Kidney glomerular epithelial cell (primary cell): ENCODE results near the gene IL25.

Source experiments
- DNase-seq: peaks from one replicate; lab custom pipeline; 2025; lab: John Stamatoyannopoulos, UW

Gene IL25

DNA sequence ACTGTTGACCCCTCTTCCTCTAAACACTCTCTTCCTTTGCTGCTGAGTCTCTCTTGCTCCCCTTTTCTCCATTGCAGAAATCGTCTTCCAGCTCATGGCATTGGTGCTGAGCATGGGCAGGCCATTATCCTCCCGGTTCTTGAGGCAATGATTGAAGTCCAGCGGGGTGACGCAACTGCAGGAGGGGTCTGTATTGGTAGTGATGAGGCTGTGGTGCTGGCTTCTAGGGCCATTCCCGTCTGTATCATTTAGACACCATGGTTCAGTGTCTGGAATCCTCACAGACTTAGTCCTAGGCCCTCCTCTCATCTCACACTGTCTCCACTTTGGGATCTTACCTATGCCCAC is 19.2 kb upstream of the IL25 start:
- DNase-seq: no peak

DNA sequence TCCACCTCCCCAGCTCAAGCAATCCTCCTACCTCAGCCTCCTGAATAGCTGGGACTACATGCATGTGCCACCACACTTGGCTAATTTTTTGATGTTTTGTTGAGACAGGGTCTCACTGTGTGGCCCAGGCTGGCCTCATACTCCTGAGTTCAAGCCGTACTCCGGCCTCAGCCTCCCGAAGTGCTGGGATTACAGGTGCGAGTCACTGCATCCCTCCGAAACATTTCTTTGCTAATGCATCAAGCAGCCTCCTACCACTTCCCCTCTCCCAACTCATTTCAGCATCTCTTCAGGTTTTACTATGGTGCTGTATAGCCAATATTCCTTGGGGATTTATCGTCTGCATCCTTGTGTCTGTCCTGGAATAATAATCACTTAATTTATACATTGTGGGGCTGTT is 17.6 kb upstream of the IL25 start:
- DNase-seq: no peak

DNA sequence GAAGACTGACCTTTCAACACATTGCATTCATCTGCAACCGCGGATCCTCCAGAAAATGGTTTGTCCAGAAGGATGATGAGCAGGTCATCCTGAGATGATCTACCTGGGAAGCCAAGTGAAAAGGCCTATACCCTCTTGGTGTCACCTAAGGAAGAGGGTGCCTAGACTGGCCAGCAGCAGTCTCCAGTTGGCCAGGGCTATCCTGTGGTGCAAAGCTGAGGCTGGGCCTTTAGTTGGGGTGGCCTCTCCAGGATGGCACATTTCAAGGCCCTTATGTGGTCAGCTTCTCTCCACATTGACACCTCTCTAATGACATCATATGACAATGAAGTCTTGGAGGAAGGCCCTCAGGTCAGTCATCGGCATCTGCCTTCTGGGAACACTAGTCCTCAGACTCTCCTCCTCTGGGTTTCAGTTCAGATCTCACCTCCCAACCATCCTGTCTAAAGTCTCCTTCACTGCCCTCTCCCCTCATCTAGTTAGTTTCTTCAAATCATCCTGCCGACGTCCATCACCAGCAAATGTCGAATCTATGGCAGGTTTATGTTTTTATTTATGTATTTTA is 16.7 kb upstream of the IL25 start:
- no peak for DNase-seq

DNA sequence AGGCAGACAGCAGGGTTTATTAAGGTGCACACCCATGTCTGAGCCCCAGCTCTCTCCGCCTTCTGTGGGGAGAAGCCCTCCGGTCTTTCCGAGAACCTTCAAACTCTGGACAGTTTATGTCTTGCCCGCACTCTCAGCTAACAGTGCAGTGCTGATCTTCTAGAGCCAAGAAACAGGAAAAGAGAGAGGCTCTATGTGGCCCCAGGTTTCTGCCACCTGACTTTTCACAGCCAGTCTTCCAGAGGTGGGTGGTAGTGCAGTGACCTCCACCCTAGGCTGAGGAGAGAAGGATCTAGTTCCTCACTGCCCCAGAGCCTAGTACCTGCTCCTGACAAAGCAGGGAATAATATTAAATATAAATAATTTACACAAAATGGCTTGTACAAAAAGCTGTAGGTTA is 15.9 kb upstream of the IL25 start:
- no peak for DNase-seq

DNA sequence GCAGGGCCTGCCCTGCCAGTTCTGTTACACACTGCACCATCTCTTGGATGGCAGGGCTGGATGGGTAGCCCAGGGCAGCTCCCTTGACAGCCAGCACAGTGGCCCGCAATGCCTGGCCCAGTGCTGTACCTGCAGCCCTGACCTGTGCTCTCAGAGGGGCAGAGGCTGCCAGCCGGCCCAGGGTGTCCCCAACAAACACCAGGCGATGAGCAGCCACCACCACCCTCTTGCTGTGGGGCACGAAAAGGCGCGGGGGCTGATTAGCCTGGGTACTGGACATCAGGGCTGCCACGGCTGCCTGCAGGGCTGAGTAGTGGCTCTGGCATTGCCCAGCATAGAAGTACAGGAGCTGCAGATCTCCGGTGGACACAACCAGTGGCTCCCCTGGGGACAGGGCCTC is 15.3 kb upstream of the IL25 start:
- no peak for DNase-seq

DNA sequence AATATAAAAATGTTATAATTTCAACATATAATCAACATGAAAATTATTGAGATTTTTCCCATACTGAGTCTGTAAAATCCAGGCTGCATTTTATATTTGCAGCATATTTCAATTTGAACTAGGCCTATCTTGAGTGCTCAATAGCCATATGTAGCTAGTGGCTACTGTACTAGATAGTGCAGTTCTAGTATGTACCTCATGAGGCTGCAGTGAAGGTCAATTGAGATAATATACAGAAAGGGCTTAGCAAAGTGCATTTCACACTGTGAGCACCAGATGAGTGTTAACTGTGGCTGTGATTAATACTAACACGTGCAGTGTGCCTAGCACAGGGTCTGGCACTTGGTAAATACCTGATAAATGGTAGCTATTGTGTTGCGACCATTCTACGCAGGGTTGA is 14.6 kb upstream of the IL25 start:
- no peak for DNase-seq

DNA sequence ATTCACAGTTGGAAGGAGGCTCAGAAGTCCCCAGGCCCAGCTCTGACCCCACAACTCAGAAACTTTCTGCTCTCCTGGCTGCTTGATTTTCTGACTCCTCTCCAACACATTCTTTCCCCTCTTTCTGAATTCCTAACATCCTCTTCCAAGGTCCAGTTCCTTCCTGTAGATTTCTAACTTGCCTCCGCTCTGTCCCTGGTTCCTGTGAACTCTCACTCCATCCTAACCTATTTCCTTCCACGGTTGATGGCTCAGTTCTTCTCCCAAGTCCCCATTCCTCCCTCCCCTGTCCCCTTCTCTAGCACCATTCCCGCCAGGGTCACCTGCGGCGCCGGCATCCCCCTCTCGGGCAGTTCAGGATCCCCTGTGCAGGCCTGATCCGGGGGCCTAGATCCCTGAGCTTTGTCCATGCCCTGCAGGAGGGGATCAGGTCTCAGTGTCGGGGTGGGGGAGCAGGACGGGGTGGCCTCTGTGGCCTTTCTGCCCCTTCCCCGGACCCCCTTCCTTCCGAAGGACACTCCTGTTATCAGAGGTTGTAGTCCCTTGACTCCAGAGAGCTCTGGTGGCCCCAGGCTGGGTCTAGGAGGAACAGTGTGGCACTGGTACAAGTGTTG is 13.9 kb upstream of the IL25 start:
- DNase-seq: no peak

DNA sequence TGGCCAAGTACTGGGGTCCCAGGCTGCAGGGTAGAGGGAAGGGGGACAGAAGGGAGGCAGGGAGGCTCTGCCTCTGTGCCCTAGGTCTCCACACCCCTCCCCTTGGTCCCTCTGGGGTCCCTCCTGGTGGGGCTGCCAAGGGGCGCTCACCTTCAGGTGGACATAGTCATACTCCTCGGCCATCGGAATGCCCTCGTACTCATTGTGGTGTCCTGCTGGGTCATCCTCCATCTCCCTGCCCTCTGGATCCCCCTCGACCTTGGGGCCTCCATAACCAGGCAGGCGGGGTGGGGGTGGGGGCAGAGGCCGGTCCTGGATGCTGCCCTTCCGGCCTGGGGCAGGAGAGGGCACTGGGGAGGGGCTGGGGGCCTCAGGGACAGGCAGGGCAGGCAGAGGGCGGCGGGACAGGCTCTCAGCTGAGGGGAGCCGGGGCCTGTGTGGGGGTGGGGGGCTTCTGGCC is 13.4 kb upstream of the IL25 start:
- no peak for DNase-seq

DNA sequence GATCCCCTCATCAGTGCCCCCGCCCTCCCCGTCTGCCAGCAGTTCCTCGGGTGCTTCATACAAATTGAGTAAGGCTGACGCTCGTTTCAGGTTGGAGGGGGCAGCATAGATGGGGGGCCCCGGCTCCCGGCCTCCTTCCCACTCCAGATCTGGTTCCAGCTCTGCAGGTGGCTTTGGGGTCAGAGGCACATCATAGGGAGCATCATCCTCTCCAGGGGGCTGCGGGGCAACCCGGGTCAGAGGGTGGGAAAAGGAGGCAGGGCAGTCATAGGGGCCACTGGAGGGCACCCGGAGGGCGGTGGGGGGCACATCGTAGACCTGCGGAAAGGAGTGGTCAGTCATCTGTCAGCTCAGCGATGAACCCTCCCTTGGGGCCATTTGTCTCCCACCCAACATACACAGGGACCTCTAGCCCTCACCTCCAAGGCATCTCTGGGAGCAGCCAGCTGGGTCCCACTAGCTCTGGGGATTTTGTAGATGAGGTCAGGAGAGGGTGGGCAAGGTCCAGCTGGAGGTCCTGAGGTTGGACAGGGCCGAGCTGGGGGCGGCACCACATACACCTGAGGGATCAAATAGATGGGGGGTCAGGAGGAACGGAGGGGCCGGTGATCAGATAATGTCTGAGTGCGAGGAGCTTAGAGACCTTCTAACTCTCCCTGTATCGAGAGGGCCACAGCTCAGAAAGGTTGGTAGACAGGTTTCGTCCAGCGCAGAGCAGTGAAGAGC is 12.7 kb upstream of the IL25 start:
- no peak for DNase-seq

DNA sequence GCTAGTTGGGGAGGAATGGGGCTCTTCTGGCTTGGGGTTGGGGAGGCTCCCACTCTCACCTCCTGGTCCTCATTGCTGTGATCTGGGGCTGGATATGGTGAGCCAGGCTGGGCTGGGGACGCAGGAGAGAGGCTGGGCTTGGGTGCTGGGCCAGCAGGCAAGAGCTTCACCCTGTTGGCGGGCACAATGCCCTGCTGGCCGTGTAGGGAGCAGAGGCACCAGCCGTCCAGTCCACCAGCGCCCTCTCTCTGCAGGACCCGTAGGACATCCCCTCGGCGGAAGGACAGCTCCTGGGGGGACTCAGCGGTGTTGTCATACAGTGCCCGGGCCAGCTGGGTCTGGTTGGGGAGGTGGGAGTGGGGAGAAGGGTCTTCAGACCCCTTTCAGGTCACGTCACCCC is 12.1 kb upstream of the IL25 start:
- no peak for DNase-seq

DNA sequence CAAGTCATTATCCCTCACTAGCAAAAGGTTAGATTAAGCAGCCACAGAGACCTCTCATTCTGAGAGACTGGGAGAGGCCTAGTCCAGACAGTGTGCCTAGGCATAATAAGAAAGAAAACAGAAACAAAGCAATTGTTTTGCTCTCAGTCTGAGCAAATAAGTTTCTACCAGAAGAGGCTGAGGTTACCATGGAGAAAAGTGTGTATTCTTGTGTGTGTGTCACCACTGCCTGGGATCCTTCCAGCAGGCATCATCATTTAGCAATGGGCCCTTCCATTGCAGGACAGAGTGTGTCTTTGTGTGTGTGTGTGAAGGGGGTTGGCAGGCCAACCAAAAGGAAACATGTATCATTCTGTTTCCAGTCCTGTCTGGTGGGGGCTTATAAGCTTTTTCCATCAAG is 11.3 kb upstream of the IL25 start:
- no peak for DNase-seq

DNA sequence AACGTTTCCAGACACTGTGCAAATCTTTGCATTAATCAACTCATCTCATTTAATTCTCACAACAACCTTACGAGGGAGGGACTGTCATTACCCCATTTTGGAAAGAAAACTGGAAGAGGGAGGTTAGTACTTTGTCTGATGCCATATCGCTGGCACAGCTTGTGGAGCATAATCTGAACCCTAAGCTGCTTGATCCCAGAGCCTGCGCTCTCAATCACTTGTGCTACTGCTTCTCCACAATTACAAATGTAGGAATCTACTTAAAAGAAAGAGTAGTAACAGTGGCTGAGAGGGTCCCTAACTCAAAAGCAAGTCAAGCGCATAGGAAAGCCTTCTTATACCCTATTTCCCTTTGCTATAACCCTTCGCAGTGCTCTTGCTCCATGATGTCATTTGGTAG is 10.8 kb upstream of the IL25 start:
- DNase-seq: no peak

DNA sequence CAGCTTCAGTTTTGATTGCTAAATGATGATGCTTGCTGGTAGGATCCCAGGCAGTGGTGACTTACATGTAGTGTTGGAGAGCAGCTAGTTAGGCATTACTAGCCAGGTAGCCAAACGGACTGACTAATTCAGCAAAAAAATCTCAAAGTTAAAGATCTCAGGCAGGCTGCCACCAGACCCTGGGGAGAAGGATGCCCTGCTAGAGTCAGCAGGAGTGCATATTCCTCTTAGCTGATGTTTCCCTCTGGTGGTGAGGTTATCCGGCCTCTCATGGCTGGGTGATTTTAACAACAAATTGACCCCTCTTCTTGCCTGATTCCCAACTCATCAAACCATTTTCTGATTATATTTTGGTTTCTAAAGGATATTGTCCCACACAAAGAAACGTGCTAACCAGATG is 10.4 kb upstream of the IL25 start:
- DNase-seq: no peak

DNA sequence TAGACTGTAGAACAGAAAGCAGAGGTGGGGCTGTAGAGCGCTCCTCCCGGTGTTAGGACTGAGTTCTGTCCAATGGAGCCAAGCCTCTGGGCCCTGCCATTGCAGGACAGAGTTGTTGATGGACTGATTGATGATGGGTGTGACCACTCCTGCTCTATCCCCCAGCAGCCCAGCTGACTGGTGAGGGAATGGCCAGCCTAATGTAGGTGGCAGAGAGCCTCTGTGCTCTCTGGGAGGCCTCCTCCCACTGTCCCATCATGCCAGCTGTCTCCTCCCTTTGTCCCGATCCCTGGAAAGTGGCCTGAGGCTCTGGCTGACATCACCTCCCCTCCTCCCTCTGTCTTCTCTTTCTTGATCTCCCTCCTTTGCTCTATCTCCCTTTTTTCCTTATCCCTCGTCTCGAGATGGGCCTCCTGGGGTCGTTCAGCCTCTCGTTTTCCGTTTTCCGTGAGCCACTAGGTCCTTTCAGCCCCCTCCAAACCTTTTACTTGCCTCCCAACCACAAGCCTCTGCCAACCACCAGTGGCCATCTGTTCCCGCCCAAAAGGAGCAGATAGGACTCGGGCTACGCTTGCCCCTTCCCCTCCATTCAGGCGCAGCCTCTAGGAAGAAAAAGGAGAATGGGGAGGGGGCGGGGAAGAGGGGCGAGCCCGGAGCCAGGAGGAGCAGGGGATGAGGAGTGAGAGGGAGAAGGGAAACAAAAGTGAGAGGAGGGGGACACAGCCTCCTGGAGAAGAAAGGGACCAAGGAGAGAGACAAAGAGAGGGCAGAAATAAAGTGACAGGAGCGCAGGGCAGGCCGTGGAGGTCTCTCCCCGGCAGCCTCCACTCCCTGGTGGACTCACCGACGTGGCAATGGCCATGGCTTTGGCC is 8.2 kb upstream of the IL25 start:
- DNase-seq: no peak

DNA sequence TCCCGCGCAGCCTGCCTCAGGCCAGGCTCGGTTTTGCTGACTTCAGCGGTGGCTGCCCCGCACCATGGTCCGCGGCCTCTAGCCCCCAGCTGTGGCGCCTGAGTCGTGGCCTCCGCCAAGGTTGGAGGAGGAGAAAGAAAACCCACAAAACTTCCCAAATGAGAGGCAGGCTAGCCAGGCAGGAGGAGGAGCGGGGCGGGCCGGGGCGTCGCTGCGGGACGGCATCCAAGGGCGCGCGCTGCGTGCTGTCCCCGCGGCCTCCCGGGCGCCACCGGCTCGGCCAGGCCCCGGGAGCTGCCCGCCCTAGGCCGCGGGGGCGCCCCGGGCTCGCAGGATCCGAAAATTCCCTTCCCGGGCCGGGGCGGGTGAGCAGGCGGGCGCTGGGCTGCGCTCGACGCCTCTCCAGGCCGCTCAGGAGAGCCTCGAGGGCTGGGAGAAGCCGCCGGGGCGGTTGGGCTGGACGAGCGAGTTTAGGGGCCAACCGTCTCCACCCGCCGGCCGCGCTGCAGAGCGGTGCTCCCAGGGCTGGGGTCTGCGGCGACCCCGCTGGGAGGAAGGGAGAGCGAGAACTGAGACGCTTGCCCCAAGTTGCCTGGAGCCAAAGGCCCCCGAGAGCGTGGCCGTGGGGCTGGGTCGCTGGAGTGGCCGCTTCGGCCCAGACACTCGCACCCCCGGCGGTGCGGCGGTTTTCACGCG is 7.4 kb upstream of the IL25 start, which contains the start of gene EFS:
Gene EFS (minus strand): TSS at position 137 of the 696 bp plus-strand sequence. CDS start 147 bp downstream, outside the sequence.
- DNase-seq: no peak

DNA sequence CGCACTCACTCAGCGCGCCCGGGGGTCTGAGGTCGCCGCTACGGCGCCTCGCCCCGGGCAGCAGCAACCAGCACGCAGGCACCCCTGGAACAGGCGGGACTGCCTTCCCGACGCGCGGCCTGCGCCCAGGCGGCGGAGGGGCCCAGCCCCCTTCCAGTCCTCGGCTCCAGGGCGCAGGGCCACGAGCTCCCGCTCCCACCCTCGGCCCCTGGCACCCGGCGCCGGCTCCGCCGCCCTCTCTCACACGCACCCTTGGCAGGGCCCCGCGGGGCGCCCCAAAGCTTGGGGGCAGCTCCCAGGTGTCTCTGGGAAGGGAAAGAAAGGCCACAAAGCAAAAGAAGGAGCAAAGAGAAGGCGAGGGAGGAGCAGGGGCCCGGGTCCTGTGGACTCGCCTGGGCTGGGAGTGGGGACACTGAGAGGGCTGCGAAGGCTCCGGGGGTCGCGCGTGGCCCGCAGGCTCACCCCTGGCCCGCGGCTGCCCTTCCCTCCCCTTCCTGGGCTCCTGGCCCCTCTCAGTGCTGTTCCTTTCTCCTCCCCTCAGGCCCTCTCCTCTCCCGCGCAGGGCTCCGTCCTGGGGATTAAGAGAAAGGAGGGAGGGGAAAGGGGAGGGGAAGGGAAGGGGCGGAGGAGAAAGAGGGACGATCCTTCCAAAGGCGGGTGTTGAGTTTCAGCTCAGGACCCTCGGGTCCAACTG is 6.7 kb upstream of the IL25 start:
- no peak for DNase-seq

DNA sequence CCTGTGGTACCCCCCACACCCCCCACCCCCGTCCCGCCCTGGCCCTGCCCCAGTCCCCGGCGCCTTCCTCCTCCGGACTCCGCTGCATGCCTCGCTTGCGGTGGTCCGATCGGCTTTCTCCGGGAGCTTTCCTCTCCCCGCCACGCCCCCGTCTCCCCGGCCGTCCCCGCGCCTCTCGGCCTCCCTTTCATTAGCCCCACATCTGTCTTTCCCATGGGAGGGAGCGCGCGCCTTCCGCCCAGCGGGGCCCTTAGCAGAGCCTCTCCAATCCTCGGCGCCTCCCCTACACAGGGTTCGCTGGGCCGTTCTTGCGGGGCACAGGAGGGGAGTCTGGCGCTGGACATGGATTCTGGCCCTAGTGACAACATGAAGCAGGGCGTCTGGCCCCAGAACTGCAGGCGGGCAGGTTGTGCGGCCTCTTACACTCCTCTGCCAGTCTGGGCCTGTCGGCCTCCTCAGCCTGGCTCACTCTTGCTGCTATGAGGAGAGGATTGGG is 6.1 kb upstream of the IL25 start:
- DNase-seq: no peak

DNA sequence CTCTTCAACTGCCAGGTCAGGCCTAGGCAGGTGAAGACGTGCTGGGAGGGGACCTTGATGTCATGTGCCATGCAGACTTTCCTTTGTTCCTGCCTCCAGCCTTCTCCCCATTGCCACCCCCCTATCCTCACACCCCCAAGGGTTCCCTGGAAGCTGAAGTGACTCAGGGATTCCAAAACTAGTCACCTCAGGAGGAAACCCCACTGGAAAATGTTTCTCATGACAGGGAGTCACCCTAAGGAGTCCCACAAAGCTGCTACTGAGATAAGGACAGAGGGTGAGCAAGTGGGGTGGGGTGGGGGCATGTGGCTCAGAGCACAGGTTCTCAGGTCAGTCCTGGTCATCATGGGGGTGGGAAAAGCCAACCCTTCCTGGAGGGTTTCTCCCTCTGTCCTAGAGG is 2.4 kb upstream of the IL25 start:
- no peak for DNase-seq

DNA sequence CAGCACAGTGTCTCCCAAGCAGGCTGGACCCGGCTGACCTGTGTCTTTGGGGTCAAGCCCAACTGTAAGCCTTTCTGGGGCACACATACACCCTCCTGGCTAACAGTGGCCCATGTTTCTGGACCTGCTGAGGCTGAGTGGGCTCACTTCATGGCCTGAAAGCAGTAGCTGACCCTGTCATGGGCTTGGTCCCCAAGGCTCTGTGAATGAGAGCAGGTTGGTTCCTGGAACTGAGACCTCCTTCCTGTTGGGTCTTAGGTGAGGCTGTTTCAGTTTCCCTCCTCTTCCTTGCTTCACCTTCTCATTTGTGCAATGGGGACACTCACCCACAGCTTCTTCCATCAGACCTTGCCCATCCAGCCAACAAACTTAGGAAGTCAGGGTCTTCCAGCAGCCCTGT is 744 bp upstream of the IL25 start:
- no peak for DNase-seq

DNA sequence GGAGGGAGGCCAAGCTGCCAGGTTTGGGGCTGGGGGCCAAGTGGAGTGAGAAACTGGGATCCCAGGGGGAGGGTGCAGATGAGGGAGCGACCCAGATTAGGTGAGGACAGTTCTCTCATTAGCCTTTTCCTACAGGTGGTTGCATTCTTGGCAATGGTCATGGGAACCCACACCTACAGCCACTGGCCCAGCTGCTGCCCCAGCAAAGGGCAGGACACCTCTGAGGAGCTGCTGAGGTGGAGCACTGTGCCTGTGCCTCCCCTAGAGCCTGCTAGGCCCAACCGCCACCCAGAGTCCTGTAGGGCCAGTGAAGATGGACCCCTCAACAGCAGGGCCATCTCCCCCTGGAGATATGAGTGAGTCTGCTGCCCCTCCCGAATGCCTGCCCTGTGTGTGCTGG is 432 bp downstream of the IL25 start:
- DNase-seq: no peak

DNA sequence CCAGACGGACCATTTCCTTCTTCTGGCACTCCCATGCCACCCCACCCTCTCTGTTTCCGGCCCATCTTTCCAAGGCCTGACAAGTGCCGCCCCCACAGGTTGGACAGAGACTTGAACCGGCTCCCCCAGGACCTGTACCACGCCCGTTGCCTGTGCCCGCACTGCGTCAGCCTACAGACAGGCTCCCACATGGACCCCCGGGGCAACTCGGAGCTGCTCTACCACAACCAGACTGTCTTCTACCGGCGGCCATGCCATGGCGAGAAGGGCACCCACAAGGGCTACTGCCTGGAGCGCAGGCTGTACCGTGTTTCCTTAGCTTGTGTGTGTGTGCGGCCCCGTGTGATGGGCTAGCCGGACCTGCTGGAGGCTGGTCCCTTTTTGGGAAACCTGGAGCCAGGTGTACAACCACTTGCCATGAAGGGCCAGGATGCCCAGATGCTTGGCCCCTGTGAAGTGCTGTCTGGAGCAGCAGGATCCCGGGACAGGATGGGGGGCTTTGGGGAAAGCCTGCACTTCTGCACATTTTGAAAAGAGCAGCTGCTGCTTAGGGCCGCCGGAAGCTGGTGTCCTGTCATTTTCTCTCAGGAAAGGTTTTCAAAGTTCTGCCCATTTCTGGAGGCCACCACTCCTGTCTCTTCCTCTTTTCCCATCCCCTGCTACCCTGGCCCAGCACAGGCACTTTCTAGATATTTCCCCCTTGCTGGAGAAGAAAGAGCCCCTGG is 3.1 kb downstream of the IL25 start:
- no peak for DNase-seq
